ENCODE measurements around the gene NFE2L1. TPM values are rescaled to one million over a fixed set of nuclear protein-coding genes. Genes with fewer than 3 reads are reported as not detected.

NFE2L1 gene
- total and polyA plus RNA-seq, 9 of the 15 experiments (the other 6 are each of a cell fraction or from before 2014, with no cell fraction given): 2.0 to 68.6 (median 39.7) TPM

DNA sequence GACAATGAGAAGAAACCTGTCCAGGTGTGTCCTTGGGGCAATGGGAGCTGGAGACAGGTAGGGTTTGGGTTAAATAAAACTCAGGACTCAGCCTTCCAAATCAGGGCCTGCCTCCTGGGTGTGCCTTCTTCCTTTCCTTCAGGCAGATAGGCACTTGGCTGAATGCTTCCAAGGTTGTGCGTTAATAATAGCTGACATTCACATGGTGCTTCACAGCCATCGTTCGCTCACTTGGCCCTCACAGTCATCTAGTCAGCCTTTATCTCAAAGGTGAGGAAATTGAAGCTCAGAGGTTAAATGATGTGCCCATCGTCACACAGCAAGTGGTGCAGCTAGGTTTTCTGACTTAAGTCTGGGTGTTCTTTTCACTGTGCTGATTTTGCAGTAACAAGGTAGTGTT, 9.5 kb downstream of the NFE2L1 start:
- intact Hi-C loops (cut with micrococcal nuclease) (no loop called here), in situ Hi-C loops (cut with MboI) (no loop called here)
- Histone ChIP-seq H3K79me2 (ENCODE audit: control insufficient read depth, insufficient read depth, low read length) (peaks cover 42% of the 10 kb centered on the region), H3K27ac (ENCODE audit: extremely low read depth, low read depth, low read length) (no peak overlapping the region; the same call in 2 of the 3 replicates), H2AFZ (ENCODE audit: low read depth, low read length) (no peak overlapping the region), H3K4me2 (ENCODE audit: insufficient read depth, low read length) (no peak overlapping the region), H3K27me3 (ENCODE audit: control insufficient read depth in 2 of 2, insufficient read depth in 2 of 2, low read length in 2 of 2) (no peaks in the 10 kb centered on the region), H3K9me3 (replicated peaks; ENCODE audit: control insufficient read depth, insufficient read depth, low read depth, low read length) (no peaks in the 10 kb centered on the region), H3K36me3 (ENCODE audit: control insufficient read depth, insufficient read depth, low read length) (peaks cover 90% of the 10 kb centered on the region), H3K9ac (ENCODE audit: insufficient read depth in 1 of 2, low read depth in 2 of 2, low read length in 2 of 2) (no peak overlapping the region), H3K4me1 (replicated peaks in 1 of 2; ENCODE audit: control insufficient read depth in 2 of 2, insufficient read depth in 2 of 2, low read length in 2 of 2) (peaks cover 36 to 38% of the 10 kb centered on the region in 2 experiments), H3K4me3 (no peak overlapping the region), H3K9me1 (ENCODE audit: control insufficient read depth, insufficient read depth, low read length) (peaks cover 12% of the 10 kb centered on the region), H4K20me1 (replicated peaks; ENCODE audit: control insufficient read depth, insufficient read depth, low read length) (peaks cover 20% of the 10 kb centered on the region)
- DNase-seq (ENCODE audit: extremely low read depth in 1 of 4, low spot score in 3 of 4) (no peak), ATAC-seq (no peak), FAIRE-seq (no peak)
- POLR2A ChIA-PET: interaction anchor here (0.7 to 6.5 kb wide), 8 partner anchors 9 to 1296 kb away, joined by 3 to 74 read pairs (median 5); partner anchors contain the start of gene NFE2L1
- no TSS peak for BruUV-seq (replicated peaks)
- CTCF ChIA-PET (ENCODE audit: low intra/inter-chr PET ratio): no interaction called here
- 95% methylated on average over 4 of the region's 4 CpGs for WGBS (ENCODE audit: insufficient coverage, low coverage, missing lambda C conversion rate)
- TF ChIP-seq NR1H2 (CRISPR knock-in tag; IDR thresholded peaks at IDR 0.05) (no peak), ZNF3 (CRISPR knock-in tag; IDR thresholded peaks at IDR 0.05) (no peak), ZKSCAN8 (CRISPR knock-in tag; IDR thresholded peaks at IDR 0.05) (no peak), ZZZ3 (IDR thresholded peaks at IDR 0.05) (no peak), SMARCA5 (IDR thresholded peaks at IDR 0.05) (no peak)
- TF ChIP-seq, protein P1, sequence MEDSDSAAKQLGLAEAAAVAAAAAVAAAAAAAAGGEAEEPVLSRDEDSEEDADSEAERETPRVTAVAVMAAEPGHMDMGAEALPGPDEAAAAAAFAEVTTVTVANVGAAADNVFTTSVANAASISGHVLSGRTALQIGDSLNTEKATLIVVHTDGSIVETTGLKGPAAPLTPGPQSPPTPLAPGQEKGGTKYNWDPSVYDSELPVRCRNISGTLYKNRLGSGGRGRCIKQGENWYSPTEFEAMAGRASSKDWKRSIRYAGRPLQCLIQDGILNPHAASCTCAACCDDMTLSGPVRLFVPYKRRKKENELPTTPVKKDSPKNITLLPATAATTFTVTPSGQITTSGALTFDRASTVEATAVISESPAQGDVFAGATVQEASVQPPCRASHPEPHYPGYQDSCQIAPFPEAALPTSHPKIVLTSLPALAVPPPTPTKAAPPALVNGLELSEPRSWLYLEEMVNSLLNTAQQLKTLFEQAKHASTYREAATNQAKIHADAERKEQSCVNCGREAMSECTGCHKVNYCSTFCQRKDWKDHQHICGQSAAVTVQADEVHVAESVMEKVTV (CRISPR knock-in tag; IDR thresholded peaks at IDR 0.05): no peak
- TF ChIP-seq, protein P2, sequence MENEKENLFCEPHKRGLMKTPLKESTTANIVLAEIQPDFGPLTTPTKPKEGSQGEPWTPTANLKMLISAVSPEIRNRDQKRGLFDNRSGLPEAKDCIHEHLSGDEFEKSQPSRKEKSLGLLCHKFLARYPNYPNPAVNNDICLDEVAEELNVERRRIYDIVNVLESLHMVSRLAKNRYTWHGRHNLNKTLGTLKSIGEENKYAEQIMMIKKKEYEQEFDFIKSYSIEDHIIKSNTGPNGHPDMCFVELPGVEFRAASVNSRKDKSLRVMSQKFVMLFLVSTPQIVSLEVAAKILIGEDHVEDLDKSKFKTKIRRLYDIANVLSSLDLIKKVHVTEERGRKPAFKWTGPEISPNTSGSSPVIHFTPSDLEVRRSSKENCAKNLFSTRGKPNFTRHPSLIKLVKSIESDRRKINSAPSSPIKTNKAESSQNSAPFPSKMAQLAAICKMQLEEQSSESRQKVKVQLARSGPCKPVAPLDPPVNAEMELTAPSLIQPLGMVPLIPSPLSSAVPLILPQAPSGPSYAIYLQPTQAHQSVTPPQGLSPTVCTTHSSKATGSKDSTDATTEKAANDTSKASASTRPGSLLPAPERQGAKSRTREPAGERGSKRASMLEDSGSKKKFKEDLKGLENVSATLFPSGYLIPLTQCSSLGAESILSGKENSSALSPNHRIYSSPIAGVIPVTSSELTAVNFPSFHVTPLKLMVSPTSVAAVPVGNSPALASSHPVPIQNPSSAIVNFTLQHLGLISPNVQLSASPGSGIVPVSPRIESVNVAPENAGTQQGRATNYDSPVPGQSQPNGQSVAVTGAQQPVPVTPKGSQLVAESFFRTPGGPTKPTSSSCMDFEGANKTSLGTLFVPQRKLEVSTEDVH (IDR thresholded peaks at IDR 0.05; ENCODE audit: low read depth, partially characterized antibody): no peak
- TF ChIP-seq, protein P3, sequence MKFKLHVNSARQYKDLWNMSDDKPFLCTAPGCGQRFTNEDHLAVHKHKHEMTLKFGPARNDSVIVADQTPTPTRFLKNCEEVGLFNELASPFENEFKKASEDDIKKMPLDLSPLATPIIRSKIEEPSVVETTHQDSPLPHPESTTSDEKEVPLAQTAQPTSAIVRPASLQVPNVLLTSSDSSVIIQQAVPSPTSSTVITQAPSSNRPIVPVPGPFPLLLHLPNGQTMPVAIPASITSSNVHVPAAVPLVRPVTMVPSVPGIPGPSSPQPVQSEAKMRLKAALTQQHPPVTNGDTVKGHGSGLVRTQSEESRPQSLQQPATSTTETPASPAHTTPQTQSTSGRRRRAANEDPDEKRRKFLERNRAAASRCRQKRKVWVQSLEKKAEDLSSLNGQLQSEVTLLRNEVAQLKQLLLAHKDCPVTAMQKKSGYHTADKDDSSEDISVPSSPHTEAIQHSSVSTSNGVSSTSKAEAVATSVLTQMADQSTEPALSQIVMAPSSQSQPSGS (CRISPR knock-in tag; IDR thresholded peaks at IDR 0.05): no peak
- TF ChIP-seq, protein P4, sequence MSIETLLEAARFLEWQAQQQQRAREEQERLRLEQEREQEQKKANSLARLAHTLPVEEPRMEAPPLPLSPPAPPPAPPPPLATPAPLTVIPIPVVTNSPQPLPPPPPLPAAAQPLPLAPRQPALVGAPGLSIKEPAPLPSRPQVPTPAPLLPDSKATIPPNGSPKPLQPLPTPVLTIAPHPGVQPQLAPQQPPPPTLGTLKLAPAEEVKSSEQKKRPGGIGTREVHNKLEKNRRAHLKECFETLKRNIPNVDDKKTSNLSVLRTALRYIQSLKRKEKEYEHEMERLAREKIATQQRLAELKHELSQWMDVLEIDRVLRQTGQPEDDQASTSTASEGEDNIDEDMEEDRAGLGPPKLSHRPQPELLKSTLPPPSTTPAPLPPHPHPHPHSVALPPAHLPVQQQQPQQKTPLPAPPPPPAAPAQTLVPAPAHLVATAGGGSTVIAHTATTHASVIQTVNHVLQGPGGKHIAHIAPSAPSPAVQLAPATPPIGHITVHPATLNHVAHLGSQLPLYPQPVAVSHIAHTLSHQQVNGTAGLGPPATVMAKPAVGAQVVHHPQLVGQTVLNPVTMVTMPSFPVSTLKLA (conservative IDR thresholded peaks at IDR 0.05): no peak
